Suprapubic skin (tissue), 4 donors: ENCODE measurements around the gene SLC35G3. TPM values are rescaled to one million over a fixed set of nuclear protein-coding genes. Genes with fewer than 3 reads are reported as not detected.

ENCODE experiments used
- DNase-seq, 2 donors: peaks; one replicate each; pipeline ENCODE4 v3.0.0-alpha.2; 2019; ENCODE audit warnings: low spot score in 2 of 2
- H3K27ac ChIP-seq: fragments of 200-600 bp; sonication (generic); one replicate; pipeline ENCODE4 v1.5.1; 2019
- H3K27me3 ChIP-seq: fragments of 200-600 bp; sonication (generic); one replicate; pipeline ENCODE4 v1.5.1; 2019
- H3K36me3 ChIP-seq: fragments of 200-600 bp; sonication (generic); one replicate; pipeline ENCODE4 v1.5.1; 2019
- H3K4me1 ChIP-seq: fragments of 200-600 bp; sonication (generic); one replicate; pipeline ENCODE4 v1.5.1; 2019
- H3K4me3 ChIP-seq: fragments of 200-600 bp; sonication (generic); one replicate; pipeline ENCODE4 v1.5.1; 2019; ENCODE audit warnings: mild to moderate bottlenecking
- H3K9me3 ChIP-seq: fragments of 200-600 bp; sonication (generic); one replicate; pipeline ENCODE4 v1.5.1; 2019
- EP300 ChIP-seq: sonication (generic); formaldehyde crosslinking; IDR thresholded peaks from one replicate; pipeline ENCODE4 v1.6.1; 2017; ENCODE audit warnings: antibody characterized with exemption
- POLR2A ChIP-seq, 2 donors: fragments of 450-650 bp; IDR thresholded peaks; one replicate each; pipeline ENCODE4 v1.6.1; 2017; ENCODE audit warnings: antibody characterized with exemption in 2 of 2, mild to moderate bottlenecking in 2 of 2, moderate library complexity in 2 of 2
- POLR2AphosphoS5 ChIP-seq, 3 donors: sonication (generic); formaldehyde crosslinking; IDR thresholded peaks; one replicate each; pipeline ENCODE4 v1.6.1; 2017; ENCODE audit warnings: antibody characterized with exemption in 3 of 3
- WGBS: methylation state at CpG from one replicate; pipeline ENCODE4 v1.1.5; 2018; 5-methylcytosine and 5-hydroxymethylcytosine counted together
- total RNA-seq, 4 donors: library from RNA; depleted of rRNA; stranded (reverse); fragments of >200 nt; gene quantifications; one replicate each; pipeline ENCODE4 v1.1.0, GENCODE V29; 2016
- TF ChIP-seq, protein P1 (sequence below), 2 donors: fragments of 200-600 bp in 1 of 2; fragments of 450-650 bp in 1 of 2; sonication (generic) in 1 of 2; IDR thresholded peaks; one replicate each; pipeline ENCODE4 v1.5.1; 2016 to 2019; ENCODE audit warnings: antibody characterized with exemption in 2 of 2, mild to moderate bottlenecking in 1 of 2, moderate library complexity in 1 of 2

Gene SLC35G3
- total RNA-seq, 4 donors from 2014 or later: not detected

DNA sequence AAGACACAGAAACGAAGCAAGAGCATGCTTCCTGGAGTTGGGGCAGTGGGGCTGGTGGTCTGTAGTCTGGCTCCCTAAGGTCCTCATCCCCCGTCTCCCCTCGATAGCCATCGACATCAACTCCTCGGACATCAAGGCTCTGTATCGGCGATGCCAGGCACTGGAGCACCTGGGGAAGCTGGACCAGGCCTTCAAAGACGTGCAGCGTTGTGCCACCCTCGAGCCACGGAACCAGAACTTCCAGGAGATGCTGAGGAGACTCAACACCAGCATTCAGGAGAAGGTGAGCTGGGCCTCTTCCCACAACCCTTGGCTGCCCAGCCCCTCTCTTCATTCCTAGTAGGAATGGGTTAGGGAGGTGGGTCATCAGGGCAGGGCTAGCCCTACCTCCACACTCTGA is 44.3 kb downstream of the SLC35G3 start:
- Histone ChIP-seq H3K4me1 (no peaks in the 10 kb centered on the region), H3K36me3 (no peaks in the 10 kb centered on the region), H3K27me3 (peaks cover 9% of the 10 kb centered on the region), H3K4me3 (no peak overlapping the region), H3K9me3 (no peaks in the 10 kb centered on the region), H3K27ac (no peak overlapping the region)
- TF ChIP-seq, protein P1, sequence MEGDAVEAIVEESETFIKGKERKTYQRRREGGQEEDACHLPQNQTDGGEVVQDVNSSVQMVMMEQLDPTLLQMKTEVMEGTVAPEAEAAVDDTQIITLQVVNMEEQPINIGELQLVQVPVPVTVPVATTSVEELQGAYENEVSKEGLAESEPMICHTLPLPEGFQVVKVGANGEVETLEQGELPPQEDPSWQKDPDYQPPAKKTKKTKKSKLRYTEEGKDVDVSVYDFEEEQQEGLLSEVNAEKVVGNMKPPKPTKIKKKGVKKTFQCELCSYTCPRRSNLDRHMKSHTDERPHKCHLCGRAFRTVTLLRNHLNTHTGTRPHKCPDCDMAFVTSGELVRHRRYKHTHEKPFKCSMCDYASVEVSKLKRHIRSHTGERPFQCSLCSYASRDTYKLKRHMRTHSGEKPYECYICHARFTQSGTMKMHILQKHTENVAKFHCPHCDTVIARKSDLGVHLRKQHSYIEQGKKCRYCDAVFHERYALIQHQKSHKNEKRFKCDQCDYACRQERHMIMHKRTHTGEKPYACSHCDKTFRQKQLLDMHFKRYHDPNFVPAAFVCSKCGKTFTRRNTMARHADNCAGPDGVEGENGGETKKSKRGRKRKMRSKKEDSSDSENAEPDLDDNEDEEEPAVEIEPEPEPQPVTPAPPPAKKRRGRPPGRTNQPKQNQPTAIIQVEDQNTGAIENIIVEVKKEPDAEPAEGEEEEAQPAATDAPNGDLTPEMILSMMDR (IDR thresholded peaks at IDR 0.05): no peak
- TF ChIP-seq POLR2AphosphoS5 (IDR thresholded peaks at IDR 0.05): no peak
- TF ChIP-seq POLR2A (IDR thresholded peaks at IDR 0.05): no peak
- no peak for TF ChIP-seq EP300
- no peak for DNase-seq
- 90% methylated on average over 11 of the region's 11 CpGs for WGBS

DNA sequence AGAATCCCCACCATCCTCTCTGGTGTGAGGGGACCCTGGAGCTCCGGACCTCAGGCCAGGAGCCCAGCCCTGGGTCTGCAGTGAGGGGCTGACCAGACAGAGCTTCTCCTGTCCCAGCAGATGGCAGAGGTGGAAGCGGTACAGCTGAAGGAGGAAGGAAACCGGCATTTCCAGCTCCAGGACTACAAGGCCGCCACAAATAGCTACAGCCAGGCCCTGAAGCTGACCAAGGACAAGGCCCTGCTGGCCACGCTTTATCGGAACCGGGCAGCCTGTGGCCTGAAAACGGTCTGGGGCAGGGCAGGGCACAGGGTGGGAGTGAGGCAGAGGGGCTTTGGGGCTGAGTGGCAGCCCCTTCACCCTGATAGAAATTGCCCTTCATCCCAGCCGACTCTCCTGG is 46.0 kb downstream of the SLC35G3 start:
- Histone ChIP-seq H3K27ac (no peak overlapping the region), H3K4me3 (no peak overlapping the region), H3K9me3 (no peaks in the 10 kb centered on the region), H3K36me3 (no peaks in the 10 kb centered on the region), H3K4me1 (no peaks in the 10 kb centered on the region), H3K27me3 (peaks cover 9% of the 10 kb centered on the region)
- 100% methylated on average over 1 of the region's 9 CpGs for WGBS
- DNase-seq: no peak
- no peak for TF ChIP-seq POLR2AphosphoS5 (IDR thresholded peaks at IDR 0.05)
- TF ChIP-seq, protein P1 (IDR thresholded peaks at IDR 0.05): no peak
- TF ChIP-seq EP300: no peak
- no peak for TF ChIP-seq POLR2A (IDR thresholded peaks at IDR 0.05)

DNA sequence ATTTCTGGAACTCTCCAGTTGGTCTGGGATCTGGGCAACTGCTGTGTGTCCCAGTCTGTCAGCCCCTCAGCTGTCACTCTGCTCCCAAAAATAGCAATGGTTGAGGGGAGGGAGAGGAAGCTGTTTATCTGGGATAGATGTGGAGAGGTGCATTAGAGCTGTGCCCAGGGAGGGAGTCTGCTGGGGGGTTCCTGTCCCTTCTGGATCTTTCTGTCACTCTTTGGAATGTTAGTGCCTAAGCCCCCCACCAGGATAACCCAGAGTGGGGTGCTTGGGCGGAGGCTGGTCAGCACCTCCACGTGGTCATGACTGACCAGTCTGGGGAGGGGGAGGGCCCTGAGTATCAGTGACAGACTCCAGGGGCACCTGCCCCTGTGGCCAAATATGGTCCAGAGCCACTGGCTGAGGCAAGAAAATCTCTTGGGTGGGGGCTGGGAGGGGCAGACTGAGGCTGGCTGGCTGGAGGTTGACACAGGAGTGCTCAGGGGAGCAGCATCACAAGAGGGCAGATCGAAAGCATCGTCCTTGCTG is 46.8 kb downstream of the SLC35G3 start, which contains the start of gene UNC45B:
Gene UNC45B, plus strand, starts transcription at position 443 of the 531 bp plus-strand sequence. CDS start 447 bp downstream, outside the sequence.
- 100% methylated on average over 2 of the region's 4 CpGs for WGBS
- no peaks in the 10 kb centered on the region for H3K4me1 ChIP-seq
- no peak within 1 kb of the TSS for H3K4me3 ChIP-seq
- DNase-seq: no peak
- no peak within 1 kb of the TSS for H3K27ac ChIP-seq
- H3K9me3 ChIP-seq: no peaks in the 10 kb centered on the region
- H3K27me3 ChIP-seq: peaks cover 9% of the 10 kb centered on the region
- no peak for TF ChIP-seq POLR2A (IDR thresholded peaks at IDR 0.05)
- TF ChIP-seq POLR2AphosphoS5 (IDR thresholded peaks at IDR 0.05): no peak
- TF ChIP-seq, protein P1 (IDR thresholded peaks at IDR 0.05): no peak
- TF ChIP-seq EP300: no peak
- no peaks in the 10 kb centered on the region for H3K36me3 ChIP-seq

DNA sequence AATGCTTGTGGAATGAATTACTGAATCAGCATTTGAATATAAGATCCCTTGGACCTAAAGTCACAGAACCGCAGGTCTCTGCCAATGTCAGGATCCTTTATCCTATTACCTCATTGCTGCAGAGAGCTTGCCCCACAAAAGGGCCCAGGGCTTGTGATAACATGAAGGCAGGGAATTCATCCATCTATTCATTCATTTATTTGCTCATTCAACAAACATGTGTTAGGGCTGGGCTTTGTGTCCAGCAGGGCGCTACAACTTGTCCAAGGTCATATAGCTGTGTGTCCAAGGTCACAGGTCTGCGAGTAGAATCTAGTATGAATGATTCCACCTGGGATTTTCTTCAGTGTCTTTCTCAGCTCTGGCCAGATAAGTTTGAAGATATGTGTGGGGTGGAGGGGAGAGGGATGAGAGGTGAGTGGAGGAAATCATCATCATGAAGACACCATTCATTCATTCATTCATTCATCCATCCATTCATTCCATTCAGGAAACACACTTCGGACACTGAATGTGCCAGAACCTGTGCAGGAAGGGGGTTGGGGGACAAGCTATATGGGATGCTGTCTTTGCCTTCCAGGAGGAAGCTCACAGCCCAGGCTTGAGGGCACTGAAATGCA is 47.9 kb downstream of the SLC35G3 start:
- Histone ChIP-seq H3K36me3 (no peaks in the 10 kb centered on the region), H3K9me3 (no peaks in the 10 kb centered on the region), H3K27me3 (peaks cover 9% of the 10 kb centered on the region), H3K27ac (no peak overlapping the region), H3K4me3 (no peak overlapping the region), H3K4me1 (peaks cover 5% of the 10 kb centered on the region)
- TF ChIP-seq EP300 (no peak), POLR2A (IDR thresholded peaks at IDR 0.05) (no peak), POLR2AphosphoS5 (IDR thresholded peaks at IDR 0.05) (no peak)
- TF ChIP-seq, protein P1 (IDR thresholded peaks at IDR 0.05): no peak
- DNase-seq: no peak
- 72% methylated on average over 4 of the region's 4 CpGs for WGBS

DNA sequence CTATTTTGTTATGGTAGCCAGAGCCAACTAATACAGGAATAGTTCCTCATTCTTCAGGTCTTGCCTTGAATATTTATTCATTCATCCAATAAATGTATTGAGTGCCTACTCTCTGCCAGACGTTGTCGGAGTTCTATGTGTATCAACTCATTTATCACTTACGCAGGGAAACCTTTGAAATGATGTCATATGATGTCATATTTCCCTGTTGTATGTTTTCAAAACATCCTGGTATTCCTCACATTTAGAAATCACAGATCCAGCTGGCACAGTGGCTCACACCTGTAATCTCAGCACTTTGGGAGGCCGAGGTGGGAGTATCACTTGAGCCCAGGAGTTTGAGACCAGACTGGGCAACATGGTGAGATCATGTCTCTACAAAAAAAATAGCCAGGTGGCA is 49.4 kb downstream of the SLC35G3 start:
- H3K4me3 ChIP-seq: no peak overlapping the region
- 89% methylated on average over 4 of the region's 4 CpGs for WGBS

More for the DNA sequence above, 49.4 kb downstream of the SLC35G3 start:
- Histone ChIP-seq H3K4me1 (peaks cover 15% of the 10 kb centered on the region), H3K27me3 (peaks cover 9% of the 10 kb centered on the region), H3K9me3 (no peaks in the 10 kb centered on the region), H3K27ac (no peak overlapping the region), H3K36me3 (no peaks in the 10 kb centered on the region)
- TF ChIP-seq POLR2A (IDR thresholded peaks at IDR 0.05) (no peak), EP300 (no peak), POLR2AphosphoS5 (IDR thresholded peaks at IDR 0.05) (no peak)
- TF ChIP-seq, protein P1 (IDR thresholded peaks at IDR 0.05): no peak
- DNase-seq: no peak
